HG03378 (cell line): ENCODE measurements around the gene GRM4.

Source experiments
- ATAC-seq: cut with Tn5 transposase; IDR thresholded peaks from one replicate; pipeline ENCODE4 v1.9.1; 2021; ENCODE audit warnings: mild to moderate bottlenecking, moderate library complexity; ENCODE audit not compliant: unreplicated experiment

Gene GRM4

GRCh38 chr6:34086558-34086957 lies 59.3 kb downstream of the GRM4 start:
- no peak for ATAC-seq

- ATAC-seq = no peak
Observed at GRCh38 chr6:34085453-34086170, 60.3 kb downstream of the GRM4 start.

- no peak for ATAC-seq
Observed at GRCh38 chr6:34084591-34085290, 61.1 kb downstream of the GRM4 start.

GRCh38 chr6:34082864-34083626 lies 62.8 kb downstream of the GRM4 start:
- no peak for ATAC-seq

- ATAC-seq = no peak
Observed at GRCh38 chr6:34082348-34082747, 63.5 kb downstream of the GRM4 start.

GRCh38 chr6:34080357-34080756 lies 65.5 kb downstream of the GRM4 start:
- ATAC-seq = no peak

GRCh38 chr6:34079899-34080298 lies 66.0 kb downstream of the GRM4 start:
- no peak for ATAC-seq

- no peak for ATAC-seq
Observed at GRCh38 chr6:34075906-34076305, 70.0 kb downstream of the GRM4 start.

- no peak for ATAC-seq
Observed at GRCh38 chr6:34074064-34074742, 71.7 kb downstream of the GRM4 start.

- ATAC-seq = no peak
Observed at GRCh38 chr6:34073540-34073939, 72.3 kb downstream of the GRM4 start.

- ATAC-seq = no peak
Observed at GRCh38 chr6:34072727-34073126, 73.2 kb downstream of the GRM4 start.

GRCh38 chr6:34071884-34072379 lies 74.0 kb downstream of the GRM4 start:
- no peak for ATAC-seq

GRCh38 chr6:34071136-34071883 lies 74.6 kb downstream of the GRM4 start:
- ATAC-seq = no peak

GRCh38 chr6:34070315-34071135 lies 75.4 kb downstream of the GRM4 start:
- ATAC-seq = no peak

- no peak for ATAC-seq
Observed at GRCh38 chr6:34068462-34069044, 77.3 kb downstream of the GRM4 start.

- no peak for ATAC-seq
Observed at GRCh38 chr6:34067814-34068213, 78.1 kb downstream of the GRM4 start.

GRCh38 chr6:34066772-34067770 lies 78.8 kb downstream of the GRM4 start:
- no peak for ATAC-seq

GRCh38 chr6:34066218-34066571 lies 79.7 kb downstream of the GRM4 start:
- ATAC-seq = no peak
